Esophagus squamous epithelium (tissue), 4 donors: ENCODE results near the gene RNF32.

Experiments
- CTCF ChIP-seq, 6 experiments: fragments of 450-650 bp in 4 of 6; fragments of 200-600 bp in 2 of 6; sonication (generic) in 2 of 6; IDR thresholded peaks; one replicate each; pipeline ENCODE4 v1.5.1; 2016 to 2019; ENCODE audit warnings: antibody characterized with exemption in 6 of 6, mild to moderate bottlenecking in 4 of 6, moderate library complexity in 4 of 6
- POLR2A ChIP-seq, 4 donors: fragments of 450-650 bp; IDR thresholded peaks; one replicate each; pipeline ENCODE4 v1.6.1; 2017; ENCODE audit warnings: antibody characterized with exemption in 4 of 4, mild to moderate bottlenecking in 4 of 4, moderate library complexity in 3 of 4

GRCh38 chr7:156639426-156640256 is 933 bp upstream of the RNF32 start:
- TF ChIP-seq CTCF (IDR thresholded peaks at IDR 0.05) = no peak
- no peak for TF ChIP-seq POLR2A (IDR thresholded peaks at IDR 0.05)
